ENCODE measurements around the gene FXYD5.

Gene FXYD5

DNA sequence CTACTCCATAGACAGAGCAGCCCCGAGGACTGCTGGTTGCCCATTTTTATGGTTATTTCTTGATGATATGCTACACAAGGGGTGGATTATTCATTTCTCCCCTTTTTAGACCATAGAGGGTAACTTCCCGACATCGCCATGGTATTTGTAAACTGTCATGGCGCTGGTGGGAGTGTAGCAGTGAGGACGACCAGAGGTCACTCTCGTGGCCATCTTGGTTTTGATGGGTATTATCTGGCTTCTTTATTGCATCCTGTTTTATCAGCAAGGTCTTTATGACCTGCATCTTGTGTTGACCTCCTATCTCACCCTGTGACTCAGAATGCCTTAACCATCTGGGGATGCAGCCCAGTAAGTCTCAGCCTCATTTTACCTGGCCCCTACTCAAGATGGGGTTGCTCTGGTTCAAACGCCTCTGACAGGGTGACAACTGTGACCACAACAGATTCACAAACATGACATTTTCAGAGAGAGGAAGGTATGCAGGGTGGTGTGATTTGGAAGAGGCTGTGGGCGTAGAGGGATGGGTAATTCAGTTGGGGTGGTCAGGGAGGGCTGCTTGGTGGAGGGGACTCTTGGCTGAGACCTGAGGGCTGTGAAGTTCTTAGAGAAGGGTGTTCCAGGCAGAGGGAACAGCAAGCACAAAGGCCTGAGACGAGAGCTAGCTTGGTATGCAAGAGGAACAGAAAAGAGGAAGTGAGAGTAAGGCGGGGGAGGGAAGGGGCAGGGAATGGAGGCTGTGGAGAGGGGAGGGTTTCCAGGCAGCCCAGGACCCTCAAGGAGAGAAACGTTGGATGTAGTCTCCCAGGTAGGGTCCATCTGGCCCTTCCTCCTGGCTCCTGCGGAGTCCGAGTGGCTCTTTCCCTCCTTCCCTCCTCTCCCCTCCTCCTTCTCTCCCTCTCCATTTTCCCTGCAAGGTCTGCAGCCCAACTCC is 50.5 kb downstream of the FXYD5 start:
- TF ChIP-seq, protein P1, sequence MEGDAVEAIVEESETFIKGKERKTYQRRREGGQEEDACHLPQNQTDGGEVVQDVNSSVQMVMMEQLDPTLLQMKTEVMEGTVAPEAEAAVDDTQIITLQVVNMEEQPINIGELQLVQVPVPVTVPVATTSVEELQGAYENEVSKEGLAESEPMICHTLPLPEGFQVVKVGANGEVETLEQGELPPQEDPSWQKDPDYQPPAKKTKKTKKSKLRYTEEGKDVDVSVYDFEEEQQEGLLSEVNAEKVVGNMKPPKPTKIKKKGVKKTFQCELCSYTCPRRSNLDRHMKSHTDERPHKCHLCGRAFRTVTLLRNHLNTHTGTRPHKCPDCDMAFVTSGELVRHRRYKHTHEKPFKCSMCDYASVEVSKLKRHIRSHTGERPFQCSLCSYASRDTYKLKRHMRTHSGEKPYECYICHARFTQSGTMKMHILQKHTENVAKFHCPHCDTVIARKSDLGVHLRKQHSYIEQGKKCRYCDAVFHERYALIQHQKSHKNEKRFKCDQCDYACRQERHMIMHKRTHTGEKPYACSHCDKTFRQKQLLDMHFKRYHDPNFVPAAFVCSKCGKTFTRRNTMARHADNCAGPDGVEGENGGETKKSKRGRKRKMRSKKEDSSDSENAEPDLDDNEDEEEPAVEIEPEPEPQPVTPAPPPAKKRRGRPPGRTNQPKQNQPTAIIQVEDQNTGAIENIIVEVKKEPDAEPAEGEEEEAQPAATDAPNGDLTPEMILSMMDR (IDR thresholded peaks at IDR 0.05; ENCODE audit: borderline replicate concordance, insufficient read depth, low read depth, low read length), result no peak
- H3K4me3 ChIP-seq (ENCODE audit: low read depth, low read length), result peak overlapping the region; percentile 44

DNA sequence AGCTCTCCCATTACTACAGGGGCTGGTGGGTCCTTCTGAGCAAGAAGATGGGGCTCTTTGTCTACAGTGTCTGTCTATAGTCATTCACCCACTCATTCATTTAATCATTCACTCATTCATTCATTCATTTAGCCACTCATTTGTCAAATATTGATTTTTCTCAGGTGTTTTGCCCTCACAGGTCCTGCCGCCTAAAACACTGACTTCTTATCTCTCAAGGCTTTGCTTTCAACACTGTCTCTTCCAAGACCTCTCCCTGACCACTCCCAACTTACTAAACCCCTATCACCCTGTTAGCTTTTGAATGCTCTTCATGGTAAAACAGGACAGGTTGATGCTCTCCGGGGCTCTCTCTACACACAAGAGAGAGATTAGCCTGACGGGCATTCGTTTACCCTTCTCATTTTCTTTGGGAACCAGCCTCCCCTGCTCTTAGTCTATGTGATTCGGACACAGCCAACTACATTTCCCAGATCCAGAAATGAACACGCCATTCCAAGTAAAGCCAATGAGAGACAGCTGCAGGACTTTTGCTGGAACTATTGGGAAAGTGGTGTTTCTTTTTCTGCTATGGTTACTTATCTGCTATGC is 51.3 kb downstream of the FXYD5 start:
- TF ChIP-seq, protein P1 (IDR thresholded peaks at IDR 0.05; ENCODE audit: borderline replicate concordance, insufficient read depth, low read depth, low read length), result no peak
- H3K4me3 ChIP-seq (ENCODE audit: low read depth, low read length), result peak overlapping the region; percentile 44

DNA sequence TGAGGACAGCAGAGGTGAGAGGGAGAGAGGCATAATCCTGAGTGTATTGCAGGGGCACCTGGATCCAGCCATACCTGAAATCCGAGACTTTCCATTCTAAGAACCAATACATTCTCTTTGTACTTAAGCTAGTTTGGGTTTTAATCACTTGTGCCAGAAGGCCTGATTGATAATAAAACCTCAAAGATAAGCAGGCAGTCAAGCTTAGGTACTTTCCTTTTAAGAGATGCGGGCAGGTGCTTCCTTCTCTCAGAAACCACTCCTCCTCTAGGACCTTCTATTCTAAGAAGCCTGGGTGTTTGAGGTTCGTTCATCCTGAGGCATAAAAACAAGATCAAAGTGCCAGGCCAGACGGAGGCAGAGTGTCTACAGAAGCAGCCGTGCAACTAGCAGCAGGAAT is 51.8 kb downstream of the FXYD5 start:
- H3K4me3 ChIP-seq (ENCODE audit: low read depth, low read length), result peak overlapping the region; percentile 10
- TF ChIP-seq, protein P1 (IDR thresholded peaks at IDR 0.05; ENCODE audit: borderline replicate concordance, insufficient read depth, low read depth, low read length), result no peak

DNA sequence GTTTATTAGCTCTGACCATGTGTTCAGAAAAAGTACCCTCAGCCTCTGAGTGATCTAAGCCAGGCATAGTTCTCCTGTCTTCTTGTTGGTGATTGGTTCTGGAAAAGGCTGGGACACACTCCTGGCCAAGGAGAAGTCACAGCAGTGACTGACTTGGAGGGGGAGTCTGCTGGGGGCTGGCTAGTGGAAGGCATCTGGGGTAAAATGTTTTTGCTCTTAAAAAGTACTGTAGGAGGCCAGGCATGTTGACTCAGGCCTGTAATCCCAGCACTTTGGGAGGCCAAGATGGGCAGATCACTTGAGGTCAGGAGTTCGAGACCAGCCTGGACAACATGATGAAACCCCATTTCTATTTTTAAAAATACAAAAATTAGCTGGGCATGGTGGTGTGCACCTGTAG is 52.3 kb downstream of the FXYD5 start:
- TF ChIP-seq, protein P1 (IDR thresholded peaks at IDR 0.05; ENCODE audit: borderline replicate concordance, insufficient read depth, low read depth, low read length), result no peak
- no peak overlapping the region for H3K4me3 ChIP-seq (ENCODE audit: low read depth, low read length)

DNA sequence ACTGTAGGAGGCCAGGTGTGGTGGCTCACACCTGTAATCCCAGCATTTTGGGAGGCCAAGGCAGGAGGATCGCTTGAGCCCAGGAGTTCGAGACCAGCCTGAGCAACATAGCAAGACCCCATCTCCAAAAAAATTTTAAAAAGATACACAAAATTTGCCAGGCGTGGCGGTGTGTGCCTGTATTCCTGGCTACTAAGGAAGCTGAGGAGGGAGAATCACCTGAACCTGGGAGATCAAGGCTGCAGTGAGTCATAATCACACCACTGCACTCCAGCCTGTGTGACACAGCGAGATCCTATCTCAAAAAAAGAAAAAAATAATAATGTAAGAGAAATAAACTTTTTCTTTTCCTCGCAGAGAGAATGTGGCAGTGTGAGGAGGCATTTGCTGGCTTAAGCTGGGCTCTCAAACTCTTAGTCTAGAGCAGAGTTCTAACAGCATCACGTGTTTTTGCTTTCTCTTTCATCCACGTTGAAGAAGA is 52.9 kb downstream of the FXYD5 start:
- TF ChIP-seq, protein P1 (IDR thresholded peaks at IDR 0.05; ENCODE audit: borderline replicate concordance, insufficient read depth, low read depth, low read length), result no peak
- H3K4me3 ChIP-seq (ENCODE audit: low read depth, low read length), result no peak overlapping the region

DNA sequence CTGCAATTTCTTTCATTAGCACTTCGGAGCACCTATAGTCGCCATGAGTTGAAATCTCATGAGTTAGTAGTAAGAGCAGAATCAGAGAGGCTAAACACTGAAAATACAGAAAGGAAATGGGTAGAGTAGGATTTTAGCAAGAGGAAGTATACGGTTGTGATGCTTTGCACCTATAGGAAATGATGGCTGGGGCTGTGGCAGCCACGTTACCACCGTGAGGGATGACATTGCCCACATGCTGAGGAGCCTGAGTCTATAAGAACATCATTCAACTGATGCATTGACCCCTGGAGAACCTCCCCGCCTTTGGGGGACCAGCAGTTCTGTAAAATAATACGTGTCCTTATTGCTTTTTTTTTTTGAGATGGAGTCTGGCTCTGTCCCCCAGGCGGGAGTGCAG is 53.6 kb downstream of the FXYD5 start:
- H3K4me3 ChIP-seq (ENCODE audit: low read depth, low read length), result no peak overlapping the region
- TF ChIP-seq, protein P1 (IDR thresholded peaks at IDR 0.05; ENCODE audit: borderline replicate concordance, insufficient read depth, low read depth, low read length), result no peak
